Heart left ventricle (tissue), 16 donors: Measurements from ENCODE around the gene ASCC2. TPM values are rescaled to one million over a fixed set of nuclear protein-coding genes. Genes with fewer than 3 reads are reported as not detected.
A peak's percentile ranks its signal among the peaks of the same experiment; 100 is the strongest.

Source experiments
- ATAC-seq, 4 donors: fragments of 200-7000 bp; cut with Tn5 transposase; one replicate each; pipeline ENCODE4 v1.9.1; 2020 to 2022; ENCODE audit warnings: moderate library complexity in 4 of 4, mild to moderate bottlenecking in 3 of 4, moderate number of reproducible peaks in 1 of 4
- DNase-seq, 5 donors: peaks; one replicate each; pipeline ENCODE4 v3.0.0-alpha.2; 2020
- H3K27ac ChIP-seq, 12 donors: fragments of 200-600 bp; sonication (generic) in 4 of 12; one replicate each; pipeline versions ENCODE4 v1.5.0 to v1.8.0; 2016 to 2022; ENCODE audit warnings: mild to moderate bottlenecking in 2 of 12
- H3K27me3 ChIP-seq, 9 donors: fragments of 200-600 bp; sonication (generic) in 2 of 9; one replicate each; pipeline versions ENCODE4 v1.5.1 to v1.8.0; 2016 to 2022; ENCODE audit warnings: mild to moderate bottlenecking in 3 of 9
- H3K36me3 ChIP-seq, 9 donors: fragments of 200-600 bp; sonication (generic) in 2 of 9; one replicate each; pipeline versions ENCODE4 v1.5.0 to v1.8.0; 2018 to 2022; ENCODE audit warnings: mild to moderate bottlenecking in 2 of 9
- H3K4me1 ChIP-seq, 12 donors: fragments of 200-600 bp; sonication (generic) in 4 of 12; one replicate each; pipeline versions ENCODE4 v1.5.0 to v1.8.0; 2016 to 2022; ENCODE audit warnings: mild to moderate bottlenecking in 3 of 12
- H3K4me3 ChIP-seq, 12 donors: fragments of 200-600 bp; sonication (generic) in 4 of 12; one replicate each; pipeline versions ENCODE4 v1.5.0 to v1.8.0; 2017 to 2022; ENCODE audit warnings: mild to moderate bottlenecking in 9 of 12, moderate library complexity in 4 of 12
- H3K9me3 ChIP-seq, 12 donors: fragments of 200-600 bp; sonication (generic) in 4 of 12; one replicate each; pipeline versions ENCODE4 v1.5.0 to v1.8.0; 2016 to 2022; ENCODE audit warnings: mild to moderate bottlenecking in 1 of 12
- POLR2A ChIP-seq, 2 donors: fragments of 450-650 bp; IDR thresholded peaks; one replicate each; pipeline ENCODE4 v1.6.1; 2017; ENCODE audit warnings: antibody characterized with exemption in 2 of 2, mild to moderate bottlenecking in 2 of 2, moderate library complexity in 2 of 2
- WGBS, 4 donors: extraction: QIAGEN DNeasy Blood & Tissue Kit in 2 of 4; methylation state at CpG; one replicate each; pipeline versions ENCODE4 v1.1.5 to v1.1.7; 2013 to 2018; 5-methylcytosine and 5-hydroxymethylcytosine counted together
- intact Hi-C, 10 donors: fragments of 100-400 bp; cut with DNase I; formaldehyde crosslinking; loops; one replicate each; pipeline versions ENCODE4 v1.11.1 to v1.14.2; 2022
- polyA plus RNA-seq, 2 donors: library from polyadenylated mRNA; stranded (reverse); fragments of 200-250 nt; gene quantifications; one replicate each; pipeline ENCODE4 v1.2.3, GENCODE V29; 2013
- total RNA-seq, 9 donors: library from RNA; depleted of rRNA in 2 of 9; stranded (reverse); fragments of >200 nt in 2 of 9; fragmentation: NEBNext Ultra II Directional in 3 of 9; extraction: Animal tissue kit (Norgen Biotek cat#: 25700) in 3 of 9; gene quantifications; one replicate each; pipeline versions ENCODE4 v1.1.0 to v1.2.4, GENCODE V29; 2016 to 2023
- TF ChIP-seq, protein P1 (sequence below), 12 donors: fragments of 200-600 bp; sonication (generic) in 4 of 12; IDR thresholded peaks; one replicate each; pipeline versions ENCODE4 v1.5.0 to v1.8.0; 2018 to 2022; ENCODE audit warnings: antibody characterized with exemption in 12 of 12, mild to moderate bottlenecking in 5 of 12
- donor health status: ischemic (EF 13 %, LVEDD 7.1; RV severe dilation, severe dysfunction).
- donor health status: healthy with polysubstance abuse.
- donor health status: DM: no; HTN: yes; CAD: no.
- donor health status: DM: no; HTN: no; CAD: no.
- donor health status: ischemic (EF 25% LVEDD 6.9; RV normal size, moderate dysfunction).
- donor health status: ischemic (EF 25% LVEDD 5.7; RV mildly dilated, moderate dysfunction).
- donor health status: healthy.
- donor health status: DM: yes; HTN: yes; CAD: no.
- donor health status: ischemic (EF 35%, LVEDD 5.7; RV mildly dilated, moderate dysfunction).
- donor health status: nonischemic (EF 11% LVEDD 7.7; RV severe dilation, severe dysfunction).
- donor health status: DM: yes; HTN: yes; CAD: no.
- donor health status: PGD.
- donor health status: ischemic (EF 29% LVEDD 5.4; RV normal size, mild dysfunction).
- donor health status: nonischemic (EF 23%, LVEDD 6.1; RV moderate dilation, normal function).

ASCC2 gene
- total and polyA plus RNA-seq, 11 donors: 23.6 to 77.1 (median 36.7) TPM

GRCh38 chr22:29879753-29880152 lies 41.7 kb upstream of the ASCC2 start:
- 94 to 96% (median 95%) methylated on average over 5 of the region's 5 CpGs for WGBS, 4 donors
- Histone ChIP-seq H3K27me3 (no peaks in the 10 kb centered on the region), H3K27ac (no peak overlapping the region), H3K36me3 (no peaks in the 10 kb centered on the region), H3K9me3 (no peaks in the 10 kb centered on the region), H3K4me3 (no peak overlapping the region), H3K4me1 (peaks cover 0 to 17% (median 5%) of the 10 kb centered on the region in 12 donors)
- no peak for DNase-seq
- ATAC-seq: no peak
- intact Hi-C loops: loop anchor here in 9 of 10 donors (5.0 to 10.0 kb wide), 9 partner anchors 42 to 128 kb away; partner anchors contain the start of genes ASCC2 (in 4 of the 9), UQCR10 (in 1 of the 9) and ZMAT5 (in 1 of the 9)
- TF ChIP-seq POLR2A (IDR thresholded peaks at IDR 0.05): no peak
- TF ChIP-seq, protein P1, sequence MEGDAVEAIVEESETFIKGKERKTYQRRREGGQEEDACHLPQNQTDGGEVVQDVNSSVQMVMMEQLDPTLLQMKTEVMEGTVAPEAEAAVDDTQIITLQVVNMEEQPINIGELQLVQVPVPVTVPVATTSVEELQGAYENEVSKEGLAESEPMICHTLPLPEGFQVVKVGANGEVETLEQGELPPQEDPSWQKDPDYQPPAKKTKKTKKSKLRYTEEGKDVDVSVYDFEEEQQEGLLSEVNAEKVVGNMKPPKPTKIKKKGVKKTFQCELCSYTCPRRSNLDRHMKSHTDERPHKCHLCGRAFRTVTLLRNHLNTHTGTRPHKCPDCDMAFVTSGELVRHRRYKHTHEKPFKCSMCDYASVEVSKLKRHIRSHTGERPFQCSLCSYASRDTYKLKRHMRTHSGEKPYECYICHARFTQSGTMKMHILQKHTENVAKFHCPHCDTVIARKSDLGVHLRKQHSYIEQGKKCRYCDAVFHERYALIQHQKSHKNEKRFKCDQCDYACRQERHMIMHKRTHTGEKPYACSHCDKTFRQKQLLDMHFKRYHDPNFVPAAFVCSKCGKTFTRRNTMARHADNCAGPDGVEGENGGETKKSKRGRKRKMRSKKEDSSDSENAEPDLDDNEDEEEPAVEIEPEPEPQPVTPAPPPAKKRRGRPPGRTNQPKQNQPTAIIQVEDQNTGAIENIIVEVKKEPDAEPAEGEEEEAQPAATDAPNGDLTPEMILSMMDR (IDR thresholded peaks at IDR 0.05): no peak

DNA sequence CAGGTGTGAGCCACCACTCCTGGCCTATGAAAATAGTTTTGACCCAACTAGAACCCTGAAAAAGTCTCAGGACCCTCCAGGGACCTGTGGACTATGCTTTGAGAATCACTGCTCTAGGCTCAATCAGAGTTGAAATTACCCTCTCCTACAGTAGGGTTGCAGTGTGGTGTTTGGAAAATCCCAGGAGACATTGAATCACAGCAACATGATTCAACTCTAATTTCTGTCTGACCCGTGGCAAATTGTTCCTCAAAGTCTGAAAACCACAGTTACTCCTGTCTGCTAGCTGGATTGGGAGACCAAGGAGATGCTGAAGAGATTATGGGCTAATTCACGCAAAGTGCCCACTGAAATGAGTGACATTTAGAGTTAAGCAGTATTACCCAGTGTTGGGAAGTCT lies 39.5 kb upstream of the ASCC2 start:
- ATAC-seq (no peak), DNase-seq (no peak)
- intact Hi-C loops: no loop called here
- Histone ChIP-seq H3K4me3 (no peak overlapping the region), H3K36me3 (no peaks in the 10 kb centered on the region), H3K4me1 (peaks cover 0 to 15% (median 1%) of the 10 kb centered on the region in 12 donors), H3K27me3 (no peaks in the 10 kb centered on the region), H3K27ac (no peak overlapping the region), H3K9me3 (no peaks in the 10 kb centered on the region)
- TF ChIP-seq, protein P1 (IDR thresholded peaks at IDR 0.05): no peak
- TF ChIP-seq POLR2A (IDR thresholded peaks at IDR 0.05): no peak
- 77 to 82% (median 80%) methylated on average over 2 of the region's 2 CpGs for WGBS, 4 donors

- DNase-seq (no peak), ATAC-seq (no peak)
- no peaks in the 10 kb centered on the region for H3K36me3 ChIP-seq
- H3K27me3 ChIP-seq: no peaks in the 10 kb centered on the region
- no peaks in the 10 kb centered on the region for H3K9me3 ChIP-seq
- H3K27ac ChIP-seq: no peak overlapping the region
- intact Hi-C loops: no loop called here
- H3K4me3 ChIP-seq: no peak overlapping the region
- WGBS, 4 donors: 86 to 93% (median 88%) methylated on average over 2 of the region's 2 CpGs
- H3K4me1 ChIP-seq: peaks cover 0 to 21% (median 4%) of the 10 kb centered on the region in 12 donors
- TF ChIP-seq, protein P1 (IDR thresholded peaks at IDR 0.05): no peak
- no peak for TF ChIP-seq POLR2A (IDR thresholded peaks at IDR 0.05)
Observed at GRCh38 chr22:29873943-29874342, 35.9 kb upstream of the ASCC2 start.

- DNase-seq (no peak), ATAC-seq (peak in 3 of 4 donors; percentile 30 to 58 (median 32))
- peak overlapping the region in 6 of 12 donors; percentile 30 to 66 (median 49) for H3K27ac ChIP-seq
- no peaks in the 10 kb centered on the region for H3K9me3 ChIP-seq
- H3K27me3 ChIP-seq: no peaks in the 10 kb centered on the region
- no peaks in the 10 kb centered on the region for H3K36me3 ChIP-seq
- peaks cover 0 to 21% (median 5%) of the 10 kb centered on the region in 12 donors for H3K4me1 ChIP-seq
- no peak overlapping the region for H3K4me3 ChIP-seq
- WGBS, 4 donors: 73 to 78% (median 74%) methylated on average over 5 of the region's 5 CpGs
- intact Hi-C loops: no loop called here
- TF ChIP-seq POLR2A (IDR thresholded peaks at IDR 0.05): no peak
- TF ChIP-seq, protein P1 (IDR thresholded peaks at IDR 0.05): no peak
Observed at GRCh38 chr22:29872989-29873388, 34.9 kb upstream of the ASCC2 start.
